HG03045 (cell line): ENCODE results near the gene RPS18.
"Not testable (repeated sequence)": the region's sequence is repeated elsewhere in the genome, so short reads cannot be mapped to it uniquely, and the experiment has no call there.

ENCODE experiments used
- ATAC-seq: cut with Tn5 transposase; IDR thresholded peaks from one replicate; pipeline ENCODE4 v1.9.1; 2021; ENCODE audit warnings: mild to moderate bottlenecking, moderate library complexity; ENCODE audit not compliant: unreplicated experiment

Gene RPS18

DNA sequence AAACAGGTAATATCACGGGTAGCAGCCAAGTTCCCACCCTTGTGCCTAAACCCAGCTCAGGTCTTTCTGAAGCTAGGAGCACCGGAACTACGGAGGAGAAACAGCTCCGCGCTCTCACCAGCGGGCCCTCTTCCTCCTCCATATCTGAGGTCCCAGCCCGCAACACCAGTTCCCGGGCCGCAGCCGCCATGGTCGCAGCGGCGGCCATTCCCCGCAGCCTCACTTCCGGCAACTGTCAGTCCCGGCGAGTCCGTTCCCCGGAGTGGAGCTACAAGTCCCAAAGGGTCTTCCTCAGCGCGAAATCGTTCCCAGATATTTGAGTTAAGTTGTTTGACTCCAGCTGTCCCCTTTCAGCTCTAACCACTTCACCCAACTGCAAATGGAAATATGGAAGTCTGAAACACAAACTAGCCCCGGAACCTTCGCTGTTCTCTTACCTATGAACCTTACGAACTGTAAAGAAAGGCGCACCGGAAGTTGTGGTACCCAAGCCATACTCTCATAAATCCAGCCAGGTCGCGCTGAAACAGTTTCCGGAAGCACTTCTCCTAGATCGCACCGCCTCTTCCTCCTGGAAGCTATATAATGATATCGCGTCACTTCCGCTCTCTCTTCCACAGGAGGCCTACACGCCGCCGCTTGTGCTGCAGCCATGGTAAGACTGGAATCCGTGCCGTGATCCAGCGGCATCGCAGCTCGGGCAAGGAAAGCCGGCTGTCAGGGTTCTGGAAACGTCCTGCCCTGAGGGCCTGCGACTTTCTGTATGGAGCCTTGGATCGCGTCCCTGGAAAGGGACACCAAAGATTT is at the start of gene RPS18, which contains the start of gene VPS52:
RPS18 (plus strand) TSS at position 608 of the 807 bp plus-strand sequence; CDS start at position 653, 45 bp downstream.
VPS52 (minus strand) TSS at position 409 of the 807 bp plus-strand sequence; CDS start at position 208, 201 bp downstream.
- peak; percentile 80 for ATAC-seq

DNA sequence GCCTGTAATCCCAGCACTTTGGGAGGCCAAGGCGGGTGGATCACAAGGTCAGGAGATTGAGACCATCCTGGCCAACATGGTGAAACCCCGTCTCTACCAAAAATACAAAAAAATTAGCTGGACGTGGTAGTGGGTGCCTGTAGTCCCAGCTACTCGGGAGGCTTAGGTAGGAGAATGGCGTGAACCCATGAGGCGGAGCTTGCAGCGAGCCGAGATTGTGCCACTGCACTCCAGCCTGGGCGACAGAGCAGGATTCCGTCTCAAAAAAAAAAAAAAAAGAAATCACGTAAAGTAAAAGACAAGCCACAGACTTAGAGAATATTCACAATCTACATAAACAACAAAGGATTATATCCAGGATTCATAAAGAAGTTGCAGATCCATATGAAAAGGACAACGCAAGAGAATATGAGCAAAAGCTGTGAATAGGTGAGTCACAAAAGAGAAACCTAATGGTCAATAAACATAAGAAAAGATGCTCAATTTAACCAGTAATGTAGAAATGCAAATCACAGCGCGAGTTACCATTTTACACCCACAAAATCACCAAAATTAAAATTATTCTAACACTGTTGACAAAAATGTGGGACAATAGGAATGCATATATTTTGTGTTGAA is 45.3 kb upstream of the RPS18 start:
- ATAC-seq = not testable (repeated sequence)

DNA sequence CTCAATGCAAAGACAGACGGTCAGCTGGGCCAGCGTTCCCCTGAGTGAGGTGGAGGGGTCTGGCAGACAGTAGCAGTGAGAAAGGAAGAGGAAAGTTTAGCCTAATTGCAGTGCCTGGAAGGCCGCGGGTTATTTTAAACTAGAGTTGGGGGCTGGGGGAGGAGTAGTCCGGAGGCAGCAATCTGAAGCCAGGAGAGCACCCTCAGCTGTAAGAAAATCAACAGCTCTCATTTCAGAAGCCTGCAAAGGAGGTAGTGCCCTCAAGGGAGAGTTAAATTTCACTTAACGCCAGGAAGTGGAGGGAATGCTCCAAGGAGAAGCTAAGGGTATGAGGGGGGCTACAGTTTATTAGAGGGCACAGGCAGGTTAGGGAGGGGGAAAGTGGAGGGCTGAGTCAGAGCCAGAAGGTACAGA is 36.6 kb upstream of the RPS18 start:
- ATAC-seq = no peak

DNA sequence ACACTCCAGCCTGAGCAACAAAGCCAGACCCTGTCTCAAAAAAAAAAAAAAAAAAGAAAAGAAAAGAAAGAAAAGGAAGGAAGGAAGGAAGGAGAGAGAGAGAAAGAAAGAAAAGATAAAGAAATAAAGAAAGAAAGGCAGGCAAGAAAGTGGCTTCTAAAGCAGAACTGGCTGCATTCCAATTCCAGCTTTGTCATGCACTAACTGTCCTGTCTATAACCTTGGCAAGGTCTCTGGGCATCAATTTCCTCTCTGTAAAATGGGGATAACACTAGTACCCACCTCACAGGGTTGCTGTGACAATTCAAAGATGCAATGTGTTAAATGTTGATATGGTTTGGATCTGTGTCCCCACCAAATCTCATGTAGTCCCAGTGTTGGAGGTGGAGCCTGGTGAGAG is 35.5 kb upstream of the RPS18 start:
- no peak for ATAC-seq

DNA sequence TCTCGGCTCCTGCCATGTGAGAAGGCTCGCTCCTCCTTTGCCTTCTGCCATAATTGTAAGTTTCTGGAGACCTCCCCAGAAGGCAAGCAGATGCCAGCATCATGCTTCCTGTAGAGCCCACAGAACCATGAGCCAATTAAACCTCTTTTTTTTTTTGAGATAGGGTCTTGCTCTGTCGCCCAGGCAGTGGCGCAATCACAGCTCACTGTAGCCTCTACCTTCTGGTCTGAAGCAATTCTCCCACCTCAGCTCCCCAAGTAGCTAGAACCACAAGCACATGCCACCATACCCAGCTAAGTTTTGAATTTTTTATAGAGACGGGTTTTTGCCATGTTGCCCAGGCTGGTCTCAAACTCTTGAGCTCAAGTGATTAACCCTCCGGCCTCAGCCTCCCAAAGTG is 35.0 kb upstream of the RPS18 start:
- no peak for ATAC-seq

DNA sequence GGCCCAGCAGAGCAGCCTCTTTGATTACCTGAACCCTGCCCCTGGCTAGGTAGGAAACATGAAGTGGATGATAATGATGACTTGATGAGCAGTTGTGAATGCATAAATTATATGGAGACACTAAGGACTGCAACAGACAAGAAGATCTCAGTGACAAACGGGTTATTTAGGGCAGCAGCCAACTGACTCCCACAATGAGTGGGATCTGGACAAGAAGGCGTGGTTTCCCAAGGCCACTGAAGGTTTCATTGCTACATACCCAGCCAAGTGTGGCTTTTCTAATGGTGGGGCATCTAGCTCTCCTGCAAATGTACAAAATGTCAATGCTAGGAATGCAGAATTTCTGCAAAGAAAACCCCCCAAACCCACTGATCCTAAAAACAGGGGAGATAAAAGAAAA is 34.1 kb upstream of the RPS18 start:
- no peak for ATAC-seq

DNA sequence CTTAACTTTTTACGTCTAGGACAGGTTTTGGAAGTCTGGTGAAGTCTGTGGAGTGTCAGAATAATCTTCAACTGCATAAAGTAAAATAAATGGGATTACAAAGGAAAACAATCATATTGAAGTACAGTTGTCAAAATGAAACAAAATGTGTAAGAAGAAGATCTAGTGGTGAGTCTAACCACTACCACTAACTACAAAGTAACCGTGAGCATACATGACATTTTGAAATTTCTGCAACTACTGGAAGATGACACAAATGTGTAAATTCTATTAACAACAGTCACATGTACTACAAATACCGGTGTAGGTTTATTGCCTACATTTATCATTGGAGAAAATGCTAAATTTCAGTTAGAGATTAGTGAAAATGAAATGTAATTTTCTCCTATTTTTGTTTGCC is 29.9 kb upstream of the RPS18 start:
- ATAC-seq = no peak

DNA sequence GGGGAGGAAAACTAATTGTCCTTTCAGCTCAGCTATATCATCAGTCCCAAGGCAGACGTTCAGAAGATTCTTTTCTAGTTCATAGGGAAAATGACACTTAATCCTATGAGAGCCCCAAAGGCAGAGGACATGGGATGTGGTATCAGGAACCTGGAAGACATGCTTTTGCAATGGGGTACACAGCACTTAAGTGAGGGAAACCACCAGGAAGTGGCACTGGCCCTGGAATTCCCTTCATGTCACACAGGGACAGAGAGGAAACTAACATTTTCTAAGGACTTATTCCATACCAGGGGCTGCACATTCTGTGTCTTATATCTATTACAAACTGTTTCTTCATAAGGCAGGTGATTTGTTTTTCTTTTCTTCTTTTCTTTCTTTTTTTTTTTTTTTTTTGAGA is 28.4 kb upstream of the RPS18 start:
- ATAC-seq = no peak

DNA sequence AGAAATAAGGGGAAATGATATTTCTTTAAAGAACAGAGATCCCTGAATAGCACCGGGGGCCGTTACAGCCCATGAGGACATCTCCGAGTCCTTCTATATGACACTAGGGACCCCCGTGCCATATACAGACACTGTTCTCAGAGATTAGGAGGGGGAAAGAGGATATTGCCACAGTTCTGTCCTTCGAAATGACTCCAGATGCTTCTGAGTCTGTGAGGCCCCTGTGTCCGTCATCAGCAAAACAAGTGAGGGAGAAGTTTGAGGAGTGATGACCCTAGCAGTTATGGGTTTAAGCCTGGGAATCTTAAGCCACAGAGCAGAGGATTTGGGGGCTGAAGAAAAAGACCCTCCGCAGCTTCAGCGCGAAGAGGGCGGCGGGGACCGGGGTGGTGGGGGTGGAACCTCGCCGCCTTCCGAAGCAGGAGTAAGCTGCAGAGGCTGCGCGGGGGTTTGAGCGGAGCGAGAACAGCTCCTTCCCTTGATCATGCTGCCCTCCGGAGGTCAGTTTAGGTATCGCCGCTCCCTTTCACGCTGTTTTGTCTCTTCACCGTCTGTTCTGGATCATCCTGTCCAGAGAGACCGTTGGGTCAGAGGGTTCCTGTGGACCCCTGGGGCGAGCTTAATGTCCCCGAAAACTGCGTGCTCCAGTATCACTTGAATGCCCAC is 23.8 kb upstream of the RPS18 start:
- peak; percentile 39 for ATAC-seq

DNA sequence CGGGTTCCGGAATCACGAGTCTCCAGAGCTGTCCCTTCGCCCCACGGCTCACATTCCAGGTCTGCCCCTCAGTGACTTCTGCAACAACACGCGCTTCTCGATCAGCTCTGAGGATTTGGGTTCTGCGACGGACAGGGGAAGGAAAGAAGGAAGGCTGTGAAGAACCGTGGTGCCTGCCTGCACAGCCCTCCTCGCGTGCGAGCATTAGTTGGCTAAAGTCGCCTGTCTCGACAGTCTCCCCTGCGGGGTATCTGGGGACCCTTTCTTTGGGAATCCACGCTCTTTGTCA is 23.3 kb upstream of the RPS18 start:
- ATAC-seq = peak; percentile 14

DNA sequence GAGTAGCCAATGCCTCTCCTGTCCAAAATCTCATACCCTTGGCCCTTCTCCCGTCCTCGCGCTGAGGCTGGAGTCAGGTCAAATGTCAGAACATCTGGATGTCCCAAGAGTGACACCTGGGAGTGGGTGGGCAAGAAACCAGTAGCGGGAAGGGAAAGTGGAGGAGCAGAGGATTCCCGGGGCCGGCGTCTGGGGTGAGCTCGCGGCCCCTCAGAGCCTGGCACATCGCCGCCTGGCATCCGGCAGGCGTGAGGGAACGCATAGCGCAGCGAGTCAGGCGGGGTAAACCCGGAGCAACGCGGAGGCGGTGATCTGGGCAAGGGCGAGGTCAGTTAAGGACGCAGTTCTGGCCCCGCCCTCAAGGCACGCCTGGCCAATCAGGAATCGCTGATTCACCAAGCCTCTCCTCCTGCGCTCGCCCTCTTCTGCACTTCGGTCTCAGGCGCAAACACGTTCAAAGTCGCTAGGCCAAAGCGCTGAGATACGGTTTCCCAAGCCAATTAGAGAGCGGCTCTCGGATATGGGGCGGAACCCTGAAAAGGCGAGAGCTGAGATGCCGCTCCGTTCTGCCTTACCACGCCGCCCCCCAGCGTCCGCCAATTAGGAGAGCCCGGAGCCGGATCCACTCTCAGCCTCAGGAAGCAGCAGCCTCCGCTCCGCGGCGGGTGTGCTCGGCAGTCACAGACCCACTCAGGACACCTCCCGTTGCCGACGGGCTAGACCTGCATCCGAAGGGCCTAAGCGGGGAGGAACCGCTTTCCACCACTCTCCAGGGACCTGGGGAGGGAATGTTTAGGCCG is 22.7 kb upstream of the RPS18 start:
- ATAC-seq = peak; percentile 90

DNA sequence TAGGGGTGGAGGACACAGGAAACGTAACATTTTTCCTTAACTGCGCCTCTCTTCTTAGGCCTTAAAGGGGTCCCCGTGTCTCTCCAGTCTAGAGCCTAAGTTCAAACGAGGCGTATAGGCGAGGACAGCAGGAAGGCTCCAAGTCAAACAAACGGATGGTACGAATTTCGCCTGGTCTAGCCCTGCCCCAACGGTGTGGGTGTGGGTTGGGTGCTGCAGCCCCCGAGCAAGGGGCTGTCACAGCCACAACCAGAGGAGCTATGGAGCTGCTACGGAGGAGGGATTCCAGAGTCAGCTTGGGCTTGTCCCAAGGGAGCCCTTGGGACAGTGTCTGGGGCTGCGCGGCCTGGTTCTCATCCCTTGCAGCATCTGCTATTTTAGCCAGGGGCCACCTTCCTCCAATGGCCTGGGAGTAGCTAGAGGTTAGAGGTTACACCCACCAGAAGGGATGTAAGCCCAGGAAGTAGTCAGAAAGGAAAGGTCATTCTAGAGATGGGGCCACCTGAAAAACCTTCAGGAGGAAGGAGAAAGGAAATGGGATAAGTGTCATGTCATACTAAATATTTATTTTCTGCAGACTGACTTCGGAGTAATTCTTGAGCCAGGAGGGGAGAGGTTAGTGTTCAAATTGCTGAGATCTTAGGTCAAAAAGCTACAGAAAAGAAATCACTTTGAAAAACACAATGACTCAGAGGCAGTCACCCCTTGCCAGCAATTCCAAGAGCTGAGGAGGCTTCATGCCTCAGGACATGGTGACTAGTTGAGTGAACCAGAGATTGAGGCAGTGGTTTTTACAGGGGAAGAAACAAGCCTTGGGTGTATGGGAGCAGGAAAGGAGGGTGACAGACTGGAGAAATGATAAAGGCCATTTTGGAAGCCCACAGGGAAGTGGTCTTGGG is 21.9 kb upstream of the RPS18 start:
- ATAC-seq = no peak

DNA sequence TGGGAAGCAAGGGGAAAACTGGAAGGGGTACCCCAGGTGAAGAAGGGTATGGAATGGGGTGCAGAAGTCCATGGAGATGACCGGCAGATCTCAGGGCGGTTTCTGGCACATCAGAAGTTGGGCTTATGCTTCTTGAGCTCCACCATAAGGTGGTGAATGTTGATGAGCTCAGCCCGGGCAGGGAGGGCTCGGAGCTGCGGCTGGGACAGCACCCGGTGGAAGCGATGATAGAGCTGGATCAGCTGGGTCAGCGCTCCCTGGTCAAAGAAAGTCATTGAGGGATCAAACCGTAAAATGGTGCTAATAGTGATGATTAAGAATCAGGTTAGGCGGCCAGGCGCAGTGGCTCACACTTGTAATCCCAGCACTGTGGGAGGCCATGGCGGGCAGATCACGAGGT is 21.1 kb upstream of the RPS18 start:
- no peak for ATAC-seq

DNA sequence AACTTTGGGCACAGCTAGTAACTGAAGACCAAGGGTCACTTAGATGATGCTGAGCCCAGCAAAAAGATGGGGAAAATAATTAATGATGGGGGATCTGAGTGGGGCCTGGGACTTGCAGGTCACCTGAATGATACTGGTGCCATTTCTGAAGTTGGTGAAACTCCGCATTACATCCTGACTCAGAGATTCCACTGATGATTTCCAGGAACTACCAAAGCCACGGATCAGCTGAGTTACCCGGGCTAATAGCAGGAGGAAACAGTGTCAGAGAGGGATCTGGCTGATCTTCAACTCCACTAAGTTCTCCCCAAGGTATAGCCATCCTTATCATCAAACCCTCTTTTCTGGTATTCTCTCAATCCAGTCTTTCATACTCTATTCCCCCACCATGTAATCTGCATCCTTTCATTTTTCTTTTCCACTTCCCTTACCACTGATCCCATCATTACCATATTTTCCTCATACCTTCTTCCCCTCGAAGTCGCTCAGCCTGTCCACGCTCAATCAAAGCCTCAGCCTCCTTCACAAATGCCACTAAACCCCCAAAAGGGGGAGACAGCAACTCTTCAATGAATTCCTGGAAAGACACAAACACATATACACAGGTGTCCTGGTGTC is 20.4 kb upstream of the RPS18 start:
- no peak for ATAC-seq

DNA sequence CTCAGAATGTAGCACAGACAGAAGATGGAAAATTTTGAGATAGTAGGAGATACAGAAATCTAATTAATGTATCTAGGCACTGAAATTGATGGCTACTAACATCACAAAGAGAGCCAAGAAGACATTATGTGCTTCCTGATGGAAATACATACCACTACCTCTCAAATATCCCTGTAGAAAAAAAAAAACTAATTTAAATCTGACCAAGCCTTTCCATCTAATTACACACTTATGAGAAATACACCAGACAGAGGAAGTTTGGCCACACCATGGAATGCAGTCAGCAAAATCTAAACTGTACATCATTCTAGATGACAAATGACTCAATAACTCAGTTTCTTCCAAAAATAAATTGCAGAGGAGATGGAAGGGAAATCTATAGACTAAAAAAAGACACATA is 19.1 kb upstream of the RPS18 start:
- no peak for ATAC-seq

DNA sequence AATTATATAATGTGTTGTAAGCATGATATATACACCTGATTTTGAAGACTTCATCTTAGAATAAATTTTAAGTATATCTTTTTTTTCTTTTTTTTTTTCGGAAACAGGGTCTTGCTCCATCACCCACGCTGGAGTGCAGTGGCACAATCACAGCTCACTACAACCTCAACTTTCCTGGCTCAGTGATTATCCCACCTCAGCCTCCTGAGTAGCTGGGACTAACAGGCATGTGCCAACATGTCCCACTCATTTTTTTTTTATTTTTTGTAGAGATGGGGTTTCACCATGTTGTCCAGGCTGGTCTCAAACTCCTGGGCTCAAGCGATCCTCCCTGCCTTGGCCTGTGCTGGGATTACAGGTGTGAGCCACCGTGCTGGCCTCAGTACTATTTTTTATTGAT is 17.3 kb upstream of the RPS18 start:
- no peak for ATAC-seq

DNA sequence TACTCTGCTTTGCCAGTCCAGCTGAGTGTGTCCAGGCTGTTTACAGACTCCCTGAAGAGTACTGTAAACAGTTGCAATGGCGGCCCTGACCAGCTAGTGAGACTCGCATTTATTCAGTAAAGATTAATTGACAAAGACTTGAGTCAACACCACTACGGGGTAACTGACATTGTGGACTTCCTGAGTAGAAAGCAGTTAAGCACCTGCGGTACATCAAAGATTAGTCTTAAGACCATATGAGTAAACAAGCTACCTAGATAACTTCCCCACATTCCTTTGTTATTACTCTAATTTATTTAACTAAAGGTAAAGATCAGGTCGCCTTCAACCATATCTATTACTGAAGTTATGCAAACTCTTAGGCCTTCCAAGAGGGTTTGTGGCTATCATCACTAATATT is 12.8 kb upstream of the RPS18 start:
- ATAC-seq = no peak

DNA sequence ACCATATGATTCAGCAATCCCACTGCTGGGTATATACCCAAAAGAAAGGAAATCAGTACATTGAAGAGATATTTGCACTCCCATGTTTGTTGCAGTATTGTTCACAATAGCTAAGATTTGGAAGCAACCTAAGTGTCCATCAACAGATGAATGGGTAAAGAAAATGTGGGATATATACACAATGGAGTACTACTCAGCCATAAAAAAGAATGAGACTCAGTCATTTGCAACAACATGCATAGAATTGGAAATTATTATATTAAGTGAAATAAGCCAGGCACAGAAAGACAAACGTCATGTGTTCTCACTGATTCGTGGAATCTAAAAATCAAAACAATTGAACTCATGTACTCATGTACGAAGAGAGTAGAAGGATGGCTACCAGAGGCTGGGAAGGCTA is 9.4 kb upstream of the RPS18 start:
- ATAC-seq = not testable (repeated sequence)

DNA sequence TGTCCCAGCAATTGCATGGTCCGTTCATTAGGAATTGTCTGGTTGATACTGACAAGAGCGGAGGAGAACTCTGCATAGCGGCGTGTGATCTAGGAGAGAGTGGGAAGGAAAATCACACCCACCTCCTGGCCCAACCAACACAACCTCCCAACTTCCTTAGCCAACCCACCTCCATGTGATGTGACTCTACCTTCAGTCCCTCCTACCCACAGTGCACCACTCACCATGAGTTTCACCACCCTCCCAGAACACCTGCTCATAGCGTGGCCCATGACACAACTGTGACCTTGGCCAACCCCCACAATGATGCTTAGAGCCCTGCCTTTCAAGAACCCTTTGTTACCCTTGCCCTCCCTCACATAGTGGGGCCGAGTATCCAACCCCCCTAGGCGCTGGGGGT is 7.9 kb upstream of the RPS18 start:
- ATAC-seq = no peak

DNA sequence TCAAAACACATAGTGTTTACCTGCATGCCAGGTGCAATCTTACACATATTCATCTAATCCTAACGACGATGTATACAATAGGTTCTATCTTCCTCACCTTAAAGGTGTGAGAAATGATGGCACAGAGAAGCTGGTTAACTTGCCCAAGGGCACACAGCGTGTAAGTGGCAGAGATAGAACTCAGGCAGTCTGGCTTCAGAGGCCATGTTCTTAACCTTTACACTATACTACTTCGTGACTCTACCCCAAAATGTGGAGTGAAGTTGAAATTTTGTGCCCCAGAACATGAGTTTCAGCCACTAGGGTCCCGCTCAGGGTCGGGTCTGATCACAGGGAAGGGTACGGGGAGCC is 783 bp upstream of the RPS18 start:
- peak; percentile 1 for ATAC-seq
